NOMO-1 (cell line): ENCODE results near the gene CFC1.
"Not testable (repeated sequence)": the region's sequence is repeated elsewhere in the genome, so short reads cannot be mapped to it uniquely, and the experiment has no call there.

Source experiments
- DNase-seq, 2 experiments: peaks; one replicate each; lab custom pipeline; 2025; ENCODE audit not compliant: unreplicated experiment in 2 of 2; lab: John Stamatoyannopoulos, UW

Gene CFC1

GRCh38 chr2:130584726-130585125 is 14.6 kb downstream of the CFC1 start:
- not testable (repeated sequence) for DNase-seq

- not testable (repeated sequence) for DNase-seq
Measured at GRCh38 chr2:130583582-130583981, 15.8 kb downstream of the CFC1 start.

- not testable (repeated sequence) for DNase-seq
Measured at GRCh38 chr2:130582970-130583369, 16.4 kb downstream of the CFC1 start.

GRCh38 chr2:130581491-130581890 is 17.9 kb downstream of the CFC1 start:
- DNase-seq = not testable (repeated sequence)

GRCh38 chr2:130579121-130579520 is 20.3 kb downstream of the CFC1 start:
- DNase-seq = not testable (repeated sequence)

GRCh38 chr2:130577559-130577958 is 21.8 kb downstream of the CFC1 start:
- not testable (repeated sequence) for DNase-seq

- not testable (repeated sequence) for DNase-seq
Measured at GRCh38 chr2:130576209-130576784, 23.1 kb downstream of the CFC1 start.

GRCh38 chr2:130574230-130574629 is 25.1 kb downstream of the CFC1 start:
- DNase-seq = not testable (repeated sequence)

GRCh38 chr2:130571929-130572328 is 27.4 kb downstream of the CFC1 start:
- not testable (repeated sequence) for DNase-seq

GRCh38 chr2:130566165-130566564 is 33.2 kb downstream of the CFC1 start:
- not testable (repeated sequence) for DNase-seq

- DNase-seq = not testable (repeated sequence)
Measured at GRCh38 chr2:130556441-130556840, 42.9 kb downstream of the CFC1 start.

- not testable (repeated sequence) for DNase-seq
Measured at GRCh38 chr2:130554178-130554577, 45.2 kb downstream of the CFC1 start.

- not testable (repeated sequence) for DNase-seq
Measured at GRCh38 chr2:130549475-130549874, 49.9 kb downstream of the CFC1 start.

- not testable (repeated sequence) for DNase-seq
Measured at GRCh38 chr2:130548418-130548817, 51.0 kb downstream of the CFC1 start.

- not testable (repeated sequence) for DNase-seq
Measured at GRCh38 chr2:130544978-130545377, 54.4 kb downstream of the CFC1 start.

GRCh38 chr2:130543785-130544528 is 55.4 kb downstream of the CFC1 start:
- not testable (repeated sequence) for DNase-seq

- not testable (repeated sequence) for DNase-seq
Measured at GRCh38 chr2:130542789-130543188, 56.6 kb downstream of the CFC1 start.
